HUES64 (cell line): ENCODE measurements around the gene CETP.

Source experiments
- H3K27ac ChIP-seq: 2 replicates; pipeline ENCODE4 v1.7.0; 2013; ENCODE audit warnings: low read depth, low read length, inconsistent platforms
- H3K27me3 ChIP-seq: 2 replicates; pipeline ENCODE4 v1.6.1; 2013; ENCODE audit warnings: mild to moderate bottlenecking, low read length; ENCODE audit not compliant: insufficient read depth
- H3K36me3 ChIP-seq: 2 replicates; pipeline ENCODE4 v1.6.1; 2013; ENCODE audit warnings: mild to moderate bottlenecking, low read length; ENCODE audit not compliant: insufficient read depth
- H3K4me1 ChIP-seq: 2 replicates; pipeline ENCODE4 v1.6.1; 2013; ENCODE audit warnings: mild to moderate bottlenecking, low read length, moderate library complexity; ENCODE audit not compliant: insufficient read depth
- H3K4me3 ChIP-seq: 2 replicates; pipeline ENCODE4 v1.5.1; 2013; ENCODE audit warnings: mild to moderate bottlenecking, low read length, moderate library complexity
- H3K9ac ChIP-seq: 2 replicates; pipeline ENCODE4 v1.6.1; 2013; ENCODE audit warnings: mild to moderate bottlenecking, low read depth, low read length
- H3K9me3 ChIP-seq: 2 replicates; pipeline ENCODE4 v1.6.1; 2013; ENCODE audit warnings: low read depth, low read length; ENCODE audit not compliant: insufficient read depth
- WGBS: fragments of 150-250, 120-280 bp; methylation state at CpG from one replicate; pipeline ENCODE4 v1.1.7; 2013; ENCODE audit warnings: missing lambda C conversion rate; 5-methylcytosine and 5-hydroxymethylcytosine counted together

The CETP gene

GRCh38 chr16:57029161-57030160 is 67.7 kb downstream of the CETP start:
- Histone ChIP-seq H3K4me3 (no peak overlapping the region), H3K9me3 (no peaks in the 10 kb centered on the region), H3K27me3 (no peaks in the 10 kb centered on the region), H3K36me3 (no peaks in the 10 kb centered on the region), H3K27ac (no peak overlapping the region), H3K9ac (no peak overlapping the region), H3K4me1 (no peaks in the 10 kb centered on the region)
- WGBS, result 91% methylated on average over 16 of the region's 16 CpGs

- Histone ChIP-seq H3K27me3 (no peaks in the 10 kb centered on the region), H3K9me3 (no peaks in the 10 kb centered on the region), H3K27ac (no peak overlapping the region), H3K9ac (no peak overlapping the region), H3K36me3 (no peaks in the 10 kb centered on the region), H3K4me1 (no peaks in the 10 kb centered on the region), H3K4me3 (no peak overlapping the region)
- 88% methylated on average over 2 of the region's 2 CpGs for WGBS
Measured at GRCh38 chr16:57030346-57030902, 68.7 kb downstream of the CETP start.

- Histone ChIP-seq H3K9me3 (no peaks in the 10 kb centered on the region), H3K4me3 (no peak overlapping the region), H3K9ac (no peak overlapping the region), H3K27ac (no peak overlapping the region), H3K27me3 (no peaks in the 10 kb centered on the region), H3K36me3 (no peaks in the 10 kb centered on the region), H3K4me1 (no peaks in the 10 kb centered on the region)
- 79% methylated on average over 4 of the region's 4 CpGs for WGBS
Measured at GRCh38 chr16:57031156-57031555, 69.4 kb downstream of the CETP start.

DNA sequence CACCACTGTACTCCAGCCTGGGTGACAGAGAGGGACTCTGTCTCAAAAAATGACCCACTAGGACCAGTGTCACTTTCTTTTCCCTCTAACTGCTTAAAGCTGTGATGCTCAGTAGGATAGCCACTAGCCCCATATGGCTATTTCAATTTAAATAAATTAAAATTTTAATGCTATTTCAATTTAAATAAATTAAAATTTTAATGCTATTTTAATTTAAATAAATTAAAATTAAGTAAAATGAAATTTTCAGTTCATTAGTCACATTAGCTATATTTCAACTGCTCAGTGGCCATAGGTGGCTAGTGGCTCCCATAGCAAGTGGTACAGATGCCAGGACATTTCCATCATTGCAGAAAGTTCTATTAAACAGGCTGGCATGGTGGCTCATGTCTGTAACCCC is 70.6 kb downstream of the CETP start:
- no peak overlapping the region for H3K4me3 ChIP-seq
- no peaks in the 10 kb centered on the region for H3K4me1 ChIP-seq
- H3K36me3 ChIP-seq, result no peaks in the 10 kb centered on the region
- no peaks in the 10 kb centered on the region for H3K9me3 ChIP-seq
- no peaks in the 10 kb centered on the region for H3K27me3 ChIP-seq
- no peak overlapping the region for H3K27ac ChIP-seq
- no peak overlapping the region for H3K9ac ChIP-seq

DNA sequence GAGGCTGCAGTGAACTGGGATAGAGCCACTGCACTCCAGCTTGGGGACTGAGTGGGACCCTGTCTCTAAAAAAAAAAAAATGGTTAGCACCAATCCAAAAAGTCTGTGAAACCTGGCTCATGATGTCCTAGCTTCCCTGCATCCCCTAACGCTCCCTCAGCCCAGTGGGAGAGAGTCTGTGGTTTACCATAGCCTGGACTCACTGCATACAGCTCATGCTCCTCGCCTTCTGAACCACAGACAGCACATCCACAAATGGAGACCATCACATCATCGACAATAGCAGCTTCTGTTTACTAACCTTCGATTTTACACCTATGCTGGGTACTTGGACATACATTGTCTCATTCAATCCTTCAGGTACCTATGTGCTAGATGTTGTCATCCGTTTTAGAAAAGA is 71.2 kb downstream of the CETP start:
- H3K27ac ChIP-seq, result no peak overlapping the region
- no peaks in the 10 kb centered on the region for H3K4me1 ChIP-seq
- no peaks in the 10 kb centered on the region for H3K36me3 ChIP-seq
- no peaks in the 10 kb centered on the region for H3K27me3 ChIP-seq
- H3K9me3 ChIP-seq, result no peaks in the 10 kb centered on the region
- no peak overlapping the region for H3K4me3 ChIP-seq
- 93% methylated on average over 5 of the region's 5 CpGs for WGBS
- no peak overlapping the region for H3K9ac ChIP-seq
